NCI-H526 treated with DMSO at 0.1 percent for 48 hours (cell line): ENCODE measurements around the gene ZDHHC11B.
A peak's percentile ranks its signal among the peaks of the same experiment; 100 is the strongest.
"Not testable (repeated sequence)": the region's sequence is repeated elsewhere in the genome, so short reads cannot be mapped to it uniquely, and the experiment has no call there.

Experiments
- DNase-seq: peaks from one replicate; lab custom pipeline; 2025; lab: John Stamatoyannopoulos, UW

Gene ZDHHC11B

GRCh38 chr5:715636-716035 lies 68.9 kb downstream of the ZDHHC11B start:
- DNase-seq: not testable (repeated sequence)

GRCh38 chr5:714215-715118 lies 70.1 kb downstream of the ZDHHC11B start:
- DNase-seq: not testable (repeated sequence)

GRCh38 chr5:713686-714085 lies 70.8 kb downstream of the ZDHHC11B start:
- not testable (repeated sequence) for DNase-seq

GRCh38 chr5:708848-709517 lies 75.5 kb downstream of the ZDHHC11B start:
- not testable (repeated sequence) for DNase-seq

GRCh38 chr5:708374-708773 lies 76.2 kb downstream of the ZDHHC11B start:
- not testable (repeated sequence) for DNase-seq

- DNase-seq: not testable (repeated sequence)
Measured at GRCh38 chr5:706127-706526, 78.4 kb downstream of the ZDHHC11B start.

- not testable (repeated sequence) for DNase-seq
Measured at GRCh38 chr5:696753-697702, 87.5 kb downstream of the ZDHHC11B start.

GRCh38 chr5:696191-696590 lies 88.3 kb downstream of the ZDHHC11B start:
- not testable (repeated sequence) for DNase-seq

GRCh38 chr5:695475-695874 lies 89.1 kb downstream of the ZDHHC11B start:
- not testable (repeated sequence) for DNase-seq

- DNase-seq: not testable (repeated sequence)
Measured at GRCh38 chr5:694042-694431, 90.5 kb downstream of the ZDHHC11B start.

GRCh38 chr5:693271-694041 lies 91.1 kb downstream of the ZDHHC11B start, which contains the start of gene TPPP:
Gene TPPP, minus strand, starts transcription at chr5:693352. Its CDS starts 15,292 bp downstream, at chr5:678060.
- peak; percentile 43 for DNase-seq

- DNase-seq: not testable (repeated sequence)
Measured at GRCh38 chr5:692529-693041, 91.9 kb downstream of the ZDHHC11B start.

- no peak for DNase-seq
Measured at GRCh38 chr5:691817-692528, 92.6 kb downstream of the ZDHHC11B start.

- not testable (repeated sequence) for DNase-seq
Measured at GRCh38 chr5:691049-691448, 93.5 kb downstream of the ZDHHC11B start.

- not testable (repeated sequence) for DNase-seq
Measured at GRCh38 chr5:690293-690692, 94.2 kb downstream of the ZDHHC11B start.

- DNase-seq: not testable (repeated sequence)
Measured at GRCh38 chr5:688348-689010, 96.0 kb downstream of the ZDHHC11B start.

- not testable (repeated sequence) for DNase-seq
Measured at GRCh38 chr5:686936-687335, 97.6 kb downstream of the ZDHHC11B start.

GRCh38 chr5:686172-686523 lies 98.4 kb downstream of the ZDHHC11B start:
- DNase-seq: not testable (repeated sequence)
